Cerebellar nuclear complex (tissue), 1 donor: ENCODE measurements around the gene ZNF530.
A peak's percentile ranks its signal among the peaks of the same experiment; 100 is the strongest.

ENCODE experiments used
- DNase-seq, 2 experiments: peaks; one replicate each; lab custom pipeline; 2025; lab: John Stamatoyannopoulos, UW

ZNF530 gene

DNA sequence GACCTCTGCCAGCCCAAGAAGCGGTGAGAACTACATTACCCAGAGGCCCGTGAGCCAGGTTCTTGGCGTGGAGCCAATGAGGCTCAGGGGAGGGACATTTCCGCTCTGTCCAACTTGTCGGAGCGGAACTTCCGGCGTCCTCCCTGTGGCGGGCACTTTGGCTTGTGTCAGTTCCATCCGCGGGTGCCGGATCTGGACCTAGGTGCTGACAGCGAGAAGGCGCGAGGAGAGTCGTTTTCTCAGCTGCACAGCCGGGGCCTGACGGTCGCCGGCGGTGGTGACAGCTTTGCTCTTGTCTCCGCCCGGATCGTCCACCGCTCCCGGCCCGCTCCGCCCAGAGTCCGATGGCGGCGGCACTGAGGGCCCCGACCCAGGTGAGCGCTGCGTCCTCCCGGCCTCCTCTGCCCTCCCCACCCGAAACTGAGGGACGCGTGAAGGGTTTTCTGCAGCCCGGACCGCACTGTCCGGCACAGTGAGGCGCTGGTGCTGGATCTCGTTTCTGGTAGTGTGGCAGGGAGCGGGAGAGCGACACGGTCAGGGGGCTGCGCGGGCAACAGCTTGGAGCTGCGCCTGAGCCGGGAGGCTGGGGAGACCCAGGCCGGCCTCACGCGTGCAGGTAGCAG is at the start of gene ZNF530:
TSS of gene ZNF530 (plus strand) at position 125 of the 623 bp plus-strand sequence. CDS start 4,461 bp downstream, outside the sequence.
- peak; percentile 67 to 91 for DNase-seq

- DNase-seq, result no peak
Measured at GRCh38 chr19:57552432-57552831, 47.3 kb upstream of the ZNF530 start.

- no peak for DNase-seq
Measured at GRCh38 chr19:57557659-57558058, 42.0 kb upstream of the ZNF530 start.

DNA sequence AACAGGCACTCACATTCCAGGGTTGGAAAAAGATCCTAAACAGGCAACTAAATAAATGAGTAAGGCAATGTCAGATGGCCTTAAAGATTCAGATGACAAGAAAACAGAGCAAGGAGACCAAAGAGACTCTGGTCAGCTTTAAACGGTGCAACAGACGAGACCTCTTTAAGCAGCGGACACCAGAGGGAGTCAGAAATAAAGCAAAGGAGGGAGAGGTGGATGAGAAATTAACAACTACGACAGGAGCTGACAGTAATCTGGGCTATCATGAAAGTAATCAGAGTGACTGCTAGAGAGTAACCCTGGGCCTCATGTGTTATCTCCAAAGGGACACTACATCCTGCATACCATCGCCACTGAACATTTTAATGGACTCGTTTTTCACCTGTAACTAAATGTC is 41.2 kb upstream of the ZNF530 start:
- no peak for DNase-seq

DNA sequence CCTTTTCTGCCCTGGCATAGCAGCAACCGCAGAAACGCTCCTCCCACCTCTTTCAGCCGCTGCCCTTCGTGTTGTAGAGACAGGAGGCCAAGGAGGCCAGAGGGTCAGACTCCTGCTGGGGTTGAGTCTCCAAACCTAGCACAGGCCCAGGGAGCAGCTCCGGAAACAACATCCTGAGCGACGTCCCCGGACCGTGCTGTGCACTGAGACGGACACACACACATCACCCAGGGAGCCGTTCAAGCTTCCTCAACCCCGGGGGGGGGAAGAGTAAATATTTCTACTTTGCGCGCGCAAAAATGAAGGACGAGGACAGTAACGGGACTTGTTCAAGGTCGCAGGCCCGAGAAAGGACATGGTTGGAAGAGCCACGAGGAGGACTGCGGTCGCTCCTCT is 40.7 kb upstream of the ZNF530 start:
- DNase-seq, result no peak

GRCh38 chr19:57559404-57560025 is 40.2 kb upstream of the ZNF530 start, which contains the start of gene ZNF550:
Gene ZNF550 (minus strand): TSS chr19:57559863. CDS start chr19:57559682, 181 bp downstream.
- DNase-seq, result peak; percentile 28 to 88

GRCh38 chr19:57560049-57560491 is 39.6 kb upstream of the ZNF530 start:
- DNase-seq, result no peak

GRCh38 chr19:57563547-57563946 is 36.1 kb upstream of the ZNF530 start:
- DNase-seq, result no peak

DNA sequence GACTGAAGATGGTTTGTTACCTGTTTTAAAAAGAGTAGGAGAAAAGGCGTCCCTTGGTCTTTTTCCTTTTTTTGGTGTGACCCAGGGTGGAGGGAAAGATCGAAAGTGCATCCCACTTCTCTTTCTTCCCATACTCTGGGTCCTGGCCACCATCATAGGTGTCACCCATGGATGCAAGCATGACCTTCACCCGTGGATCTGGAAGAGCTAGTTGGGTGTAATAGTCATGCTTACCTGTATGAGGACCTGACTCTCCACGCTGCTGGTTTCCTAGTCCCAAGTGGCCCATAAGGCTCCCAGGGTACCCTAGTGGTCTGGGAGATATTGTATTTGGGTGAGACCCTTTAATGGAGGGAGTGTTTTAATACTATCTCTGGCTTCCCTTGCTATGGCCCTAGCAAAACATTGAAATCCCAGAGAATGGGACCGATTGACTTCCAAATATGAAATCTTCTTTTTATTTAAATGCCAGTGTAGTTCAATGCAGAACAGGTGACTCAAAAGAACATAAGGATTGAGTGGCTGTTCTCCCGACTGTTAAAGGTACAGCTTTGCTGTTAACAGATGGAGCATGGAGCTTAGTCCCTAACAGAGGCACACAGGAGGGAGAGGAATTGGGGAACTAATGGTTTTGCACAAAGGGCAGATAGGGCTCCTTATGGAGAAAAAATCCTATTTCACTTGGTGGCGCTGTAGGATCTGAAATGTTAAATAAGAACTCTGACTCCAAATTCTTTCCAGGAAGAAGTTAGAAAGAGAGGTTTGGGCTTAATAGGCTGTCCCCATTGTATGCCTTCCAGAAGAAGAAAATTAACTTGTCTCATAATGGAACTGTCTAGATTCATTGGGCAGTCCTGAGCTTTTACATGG is 33.1 kb upstream of the ZNF530 start:
- DNase-seq, result no peak

DNA sequence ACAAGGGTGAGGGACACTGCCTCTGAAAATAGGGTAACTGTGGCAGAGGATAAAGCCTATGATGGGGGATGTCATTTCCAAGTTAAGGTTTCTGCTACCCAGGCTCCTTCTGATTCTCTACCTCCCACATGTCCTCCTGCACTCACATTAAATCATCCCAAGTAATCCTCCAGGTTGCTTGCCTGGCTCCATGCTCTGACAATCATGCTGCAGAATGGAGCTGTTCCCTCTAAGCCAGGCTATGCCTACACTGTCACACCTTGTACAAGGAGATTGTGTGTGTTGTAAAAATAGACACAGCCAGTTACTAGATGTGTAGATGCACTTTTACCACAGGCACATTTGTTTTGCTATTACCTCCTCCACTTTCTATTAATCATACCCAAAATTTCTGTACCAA is 29.0 kb upstream of the ZNF530 start:
- no peak for DNase-seq

- no peak for DNase-seq
Measured at GRCh38 chr19:57572415-57572947, 27.2 kb upstream of the ZNF530 start.

GRCh38 chr19:57576661-57577060 is 23.0 kb upstream of the ZNF530 start:
- no peak for DNase-seq

DNA sequence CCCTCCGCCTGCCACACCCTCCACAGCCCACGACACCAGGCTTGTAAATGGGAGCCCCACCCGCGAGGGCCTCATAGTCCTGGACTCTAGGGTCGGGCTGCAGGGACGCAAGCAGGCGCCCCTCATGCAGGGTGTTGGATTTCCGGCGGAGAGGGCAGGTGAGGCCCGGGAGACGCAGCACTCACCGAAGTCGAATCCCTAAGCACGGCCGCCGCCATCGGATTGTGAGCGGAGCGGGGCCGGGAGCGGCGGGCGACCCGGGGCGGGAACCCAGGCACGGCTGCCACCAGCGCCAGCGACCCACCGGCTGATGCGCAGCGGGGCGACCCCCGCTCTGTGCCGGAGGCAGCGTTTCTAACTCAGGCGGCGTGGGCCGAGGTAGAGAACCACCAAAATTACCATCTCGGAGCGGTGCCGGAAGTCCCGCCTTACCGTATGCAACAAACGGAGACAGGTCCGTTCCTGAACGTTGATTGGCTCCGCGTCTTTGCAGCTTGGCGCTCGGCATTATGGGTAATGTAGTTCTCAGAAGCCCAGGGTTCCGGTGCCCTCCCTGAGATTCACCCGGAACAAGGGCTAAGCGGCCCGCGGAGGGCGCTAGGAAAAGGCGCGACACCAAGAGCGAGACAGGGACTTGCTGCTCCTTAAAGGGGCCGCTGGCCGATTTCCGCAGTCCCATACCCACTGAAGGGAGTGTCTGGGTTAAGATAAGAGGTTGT is 21.0 kb upstream of the ZNF530 start, which contains the start of gene ZNF416:
TSS of gene ZNF416 (minus strand) at position 425 of the 719 bp plus-strand sequence. CDS start at position 218, 207 bp downstream.
- peak; percentile 92 to 95 for DNase-seq

DNA sequence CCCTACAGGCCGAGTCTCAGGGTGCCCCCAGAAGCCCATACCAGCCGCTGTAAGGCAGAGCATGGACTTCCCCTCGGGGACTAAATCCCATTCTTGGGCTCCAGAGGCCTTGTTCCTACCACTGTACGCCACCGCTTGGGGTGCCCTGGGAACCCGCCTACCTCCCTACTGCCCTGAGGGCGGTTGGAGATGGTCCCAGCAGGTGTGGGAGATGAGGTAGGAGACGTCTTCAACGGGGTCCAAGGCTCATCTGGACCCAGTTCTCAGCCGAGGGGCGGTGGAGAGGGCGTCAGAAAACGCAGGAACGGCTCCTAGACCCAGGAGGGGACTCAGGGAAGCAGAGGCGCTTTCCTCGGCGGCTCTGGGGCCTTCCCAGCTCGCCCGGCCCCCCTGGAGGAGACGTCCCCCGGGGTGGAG is 16.6 kb upstream of the ZNF530 start:
- no peak for DNase-seq

DNA sequence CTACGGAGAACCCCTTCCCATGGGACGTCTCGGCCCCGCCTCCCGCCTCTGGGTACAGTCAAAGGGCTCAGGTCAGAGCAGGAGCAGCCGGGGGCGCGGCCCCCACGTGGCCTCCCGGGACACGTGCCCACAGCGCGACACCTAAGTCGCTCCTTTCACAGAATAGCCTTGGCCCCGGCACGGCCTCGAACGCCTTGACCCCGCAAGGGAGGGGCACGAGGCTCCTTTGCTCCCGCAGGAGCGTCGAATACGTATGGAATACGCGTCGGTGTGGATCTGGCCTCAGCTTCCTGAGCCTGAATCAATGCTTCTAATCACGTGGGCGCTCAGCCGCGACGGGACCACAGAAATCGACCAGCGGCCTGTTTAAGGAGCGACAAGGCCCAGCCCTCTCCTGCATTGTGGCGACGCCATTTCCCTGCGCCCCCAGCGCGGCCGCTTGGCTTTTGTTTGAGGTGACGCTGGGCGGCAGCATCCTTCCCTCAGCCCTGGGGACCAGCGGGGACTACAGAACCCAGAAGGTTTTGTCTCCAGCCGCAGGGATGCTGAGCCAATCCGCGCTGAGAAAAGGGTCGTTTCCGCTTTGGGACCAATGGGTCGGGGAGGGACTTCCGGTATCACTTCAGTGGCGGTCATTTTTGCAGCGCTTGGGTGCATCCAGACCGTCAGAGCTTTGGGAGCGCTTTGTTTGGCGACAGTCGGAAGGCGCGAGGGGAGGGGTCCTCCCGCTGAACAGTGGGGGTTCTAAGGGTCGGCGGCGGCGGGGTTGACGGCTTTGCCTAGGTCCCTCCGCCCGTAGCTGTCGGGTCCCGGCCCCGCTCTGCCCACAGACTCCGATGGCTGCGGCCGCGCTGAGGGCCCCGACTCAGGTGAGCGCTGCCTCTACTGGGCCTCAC is 15.9 kb upstream of the ZNF530 start, which contains the start of gene ZIK1:
TSS of gene ZIK1 (plus strand) at position 625 of the 896 bp plus-strand sequence. CDS start at position 837, 212 bp downstream.
- peak; percentile 72 to 84 for DNase-seq

GRCh38 chr19:57587529-57587928 is 12.2 kb upstream of the ZNF530 start:
- no peak for DNase-seq

GRCh38 chr19:57599377-57599760 is 316 bp upstream of the ZNF530 start:
- DNase-seq, result no peak

DNA sequence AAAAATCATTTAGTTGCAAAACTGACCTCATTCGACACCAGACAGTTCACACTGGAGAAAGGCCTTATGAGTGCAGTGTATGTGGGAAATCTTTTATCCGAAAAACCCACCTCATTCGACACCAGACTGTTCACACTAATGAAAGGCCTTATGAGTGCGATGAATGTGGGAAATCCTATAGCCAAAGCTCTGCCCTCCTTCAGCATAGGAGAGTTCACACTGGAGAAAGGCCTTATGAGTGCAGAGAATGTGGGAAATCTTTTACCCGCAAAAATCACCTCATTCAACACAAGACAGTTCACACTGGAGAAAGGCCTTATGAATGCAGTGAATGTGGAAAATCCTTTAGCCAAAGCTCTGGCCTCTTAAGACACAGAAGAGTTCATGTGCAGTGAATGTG is 7.2 kb downstream of the ZNF530 start:
- no peak for DNase-seq

DNA sequence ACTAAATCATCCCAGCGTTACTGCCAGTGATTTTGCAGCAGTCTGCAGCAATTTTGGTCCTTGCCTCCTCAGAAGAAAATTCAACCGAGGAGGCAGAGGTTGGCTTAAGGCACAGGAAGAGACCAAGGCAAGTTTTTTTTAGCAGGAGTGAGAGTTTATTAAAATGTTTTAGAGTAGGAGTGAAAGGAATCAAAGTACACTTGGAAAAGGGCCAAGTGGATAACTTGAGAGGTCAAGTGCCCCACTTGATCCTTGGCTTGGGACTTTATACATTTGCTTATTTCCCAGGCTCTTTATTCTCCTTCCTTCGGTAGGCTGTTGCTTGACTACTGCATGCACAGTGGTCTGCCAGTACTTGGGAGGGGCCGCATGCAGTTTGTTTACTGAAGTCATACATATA is 11.4 kb downstream of the ZNF530 start:
- no peak for DNase-seq
